Measurements from ENCODE around the gene CT47A1.
"Not testable (repeated sequence)": the region's sequence is repeated elsewhere in the genome, so short reads cannot be mapped to it uniquely, and the experiment has no call there.

The CT47A1 gene

DNA sequence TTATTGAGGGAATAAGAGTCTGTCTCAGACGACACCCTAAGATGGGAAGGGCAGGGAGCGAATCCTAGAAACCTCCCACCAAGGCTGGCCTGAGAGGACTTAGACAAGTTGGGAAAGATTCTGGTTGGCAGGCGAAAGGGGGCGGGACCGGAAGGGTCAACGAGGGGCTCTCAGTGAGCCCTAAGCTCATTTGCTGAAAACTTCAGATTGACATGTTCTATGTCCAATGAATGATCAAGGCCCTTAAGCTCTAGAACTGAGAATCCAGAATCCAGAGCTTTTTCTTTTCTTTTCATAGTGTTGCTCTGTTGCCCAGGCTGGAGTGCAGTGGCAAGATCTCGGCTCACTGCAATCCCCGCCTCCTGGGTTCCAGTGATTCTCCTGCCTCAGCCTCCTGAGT is at the start of gene CT47A1:
Gene CT47A1, minus strand, starts transcription at position 101 of the 400 bp plus-strand sequence. CDS start 231 bp downstream, outside the sequence.
- DNase-seq: not testable (repeated sequence)

GRCh38 chrX:121032531-121032930 is 47.0 kb upstream of the CT47A1 start:
- no peak for DNase-seq

GRCh38 chrX:121030083-121030482 is 44.5 kb upstream of the CT47A1 start:
- DNase-seq: no peak

DNA sequence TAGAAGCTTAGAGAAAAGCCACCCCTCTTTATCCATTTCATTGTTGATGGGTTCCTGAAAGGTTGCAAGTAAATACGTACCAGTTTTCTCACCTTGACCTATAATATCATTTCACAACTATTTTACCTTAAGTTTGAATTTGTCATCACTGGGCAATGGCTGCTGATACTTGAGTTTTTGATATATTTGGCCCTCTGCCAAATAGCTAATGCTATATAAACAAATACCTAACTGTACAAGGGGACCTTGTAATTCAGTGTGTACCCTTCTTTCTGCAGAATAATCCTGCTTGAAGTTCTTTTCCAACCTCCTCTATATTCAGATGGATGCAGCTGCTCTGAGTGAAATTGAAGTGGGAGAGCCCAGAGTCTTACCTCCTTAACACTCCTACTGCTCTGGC is 42.9 kb upstream of the CT47A1 start:
- no peak for DNase-seq

- no peak for DNase-seq
These were observed 29.3 kb upstream of the CT47A1 start for GRCh38 chrX:121014826-121015225.

GRCh38 chrX:121013897-121014455 is 28.4 kb upstream of the CT47A1 start:
- DNase-seq: no peak

- no peak for DNase-seq
These were observed 25.7 kb upstream of the CT47A1 start for GRCh38 chrX:121011254-121011653.

DNA sequence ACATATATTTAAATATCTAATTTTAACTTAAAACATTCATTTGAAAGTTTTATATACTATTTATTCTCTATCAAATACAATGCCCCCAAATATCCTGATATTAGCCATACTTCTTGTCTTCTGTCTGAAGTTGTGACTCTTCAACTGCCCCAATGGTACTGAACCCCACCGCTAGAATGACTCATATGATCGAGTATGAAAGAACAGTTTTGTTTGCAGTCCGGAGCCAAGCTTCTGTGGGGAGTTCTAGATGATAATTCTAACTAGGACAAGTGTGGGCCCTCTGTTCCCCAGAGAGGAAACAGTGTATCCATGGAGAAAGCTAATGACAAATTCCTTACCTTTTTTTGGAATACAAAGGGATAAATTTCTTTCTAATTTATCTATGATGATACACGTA is 24.7 kb upstream of the CT47A1 start:
- DNase-seq: no peak

GRCh38 chrX:121009764-121010163 is 24.2 kb upstream of the CT47A1 start:
- no peak for DNase-seq

- DNase-seq: no peak
These were observed 23.4 kb upstream of the CT47A1 start for GRCh38 chrX:121008920-121009319.

DNA sequence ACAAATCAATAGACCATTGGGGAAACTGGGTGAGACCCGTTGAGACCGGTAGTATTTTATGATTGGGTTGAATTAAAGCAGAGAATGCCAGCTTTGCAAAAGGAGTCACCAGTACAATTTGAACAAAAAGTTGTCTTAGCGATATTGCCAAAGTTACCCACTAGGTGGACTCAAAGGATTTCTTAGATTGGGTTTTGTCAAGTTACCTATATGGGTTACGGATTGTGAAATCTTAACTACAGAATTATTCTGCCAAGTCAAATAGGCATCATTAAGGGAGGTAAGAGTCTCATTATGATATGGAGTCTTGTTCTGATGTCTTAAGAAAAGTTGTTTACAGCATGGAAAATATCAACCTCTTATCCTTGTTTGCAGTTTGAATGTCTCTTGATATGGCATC is 15.0 kb upstream of the CT47A1 start:
- no peak for DNase-seq

GRCh38 chrX:120999413-120999812 is 13.9 kb upstream of the CT47A1 start:
- DNase-seq: no peak

GRCh38 chrX:120956500-120956899 is 29.1 kb downstream of the CT47A1 start, which contains the start of gene CT47A7:
CT47A7 (minus strand) TSS chrX:120956600; CDS start chrX:120956345, 255 bp downstream.
- DNase-seq: not testable (repeated sequence)

Data from NCI-H748 treated with DMSO at 0.1 percent for 48 hours (cell line).